ENCODE data around the gene PGBD5. TPM values are rescaled to one million over a fixed set of nuclear protein-coding genes. Genes with fewer than 3 reads are reported as not detected.

Gene PGBD5
- total RNA-seq, 2 experiments from 2014 or later, result not detected

DNA sequence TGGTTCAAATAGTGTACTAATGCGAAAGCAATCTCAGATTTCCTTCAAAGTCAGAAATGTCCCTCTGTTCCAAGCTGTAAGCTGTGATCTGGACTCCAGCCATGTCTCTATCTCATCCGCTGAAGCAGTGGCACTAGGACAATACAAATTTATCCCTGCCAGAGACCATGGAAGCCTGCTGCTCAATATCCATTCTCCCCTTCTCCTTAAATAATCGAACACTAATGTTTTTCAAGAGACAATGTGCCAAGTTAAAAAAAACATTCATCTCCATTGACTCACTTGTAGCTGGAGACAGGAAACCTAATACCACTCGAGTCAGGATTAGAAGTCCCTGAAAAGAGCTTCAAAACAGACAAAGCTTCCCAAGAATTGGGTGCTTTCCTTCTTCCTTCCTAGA lies 38.5 kb upstream of the PGBD5 start:
- Mint-ChIP-seq H3K4me1 (ENCODE audit: low read depth) (no peaks in the 10 kb centered on the region), H3K27me3 (peaks cover 17% of the 10 kb centered on the region), H3K27ac (no peak overlapping the region), H3K9me3 (no peaks in the 10 kb centered on the region), H3K4me3 (no peak overlapping the region), H3K36me3 (ENCODE audit: low read depth) (no peaks in the 10 kb centered on the region)
- ChIA-PET POLR2A (no interaction called here), CTCF (no interaction called here)
- intact Hi-C loops (cut with micrococcal nuclease), result no loop called here
- DNase-seq (no peak), ATAC-seq (no peak)
- TF ChIP-seq, protein P1, sequence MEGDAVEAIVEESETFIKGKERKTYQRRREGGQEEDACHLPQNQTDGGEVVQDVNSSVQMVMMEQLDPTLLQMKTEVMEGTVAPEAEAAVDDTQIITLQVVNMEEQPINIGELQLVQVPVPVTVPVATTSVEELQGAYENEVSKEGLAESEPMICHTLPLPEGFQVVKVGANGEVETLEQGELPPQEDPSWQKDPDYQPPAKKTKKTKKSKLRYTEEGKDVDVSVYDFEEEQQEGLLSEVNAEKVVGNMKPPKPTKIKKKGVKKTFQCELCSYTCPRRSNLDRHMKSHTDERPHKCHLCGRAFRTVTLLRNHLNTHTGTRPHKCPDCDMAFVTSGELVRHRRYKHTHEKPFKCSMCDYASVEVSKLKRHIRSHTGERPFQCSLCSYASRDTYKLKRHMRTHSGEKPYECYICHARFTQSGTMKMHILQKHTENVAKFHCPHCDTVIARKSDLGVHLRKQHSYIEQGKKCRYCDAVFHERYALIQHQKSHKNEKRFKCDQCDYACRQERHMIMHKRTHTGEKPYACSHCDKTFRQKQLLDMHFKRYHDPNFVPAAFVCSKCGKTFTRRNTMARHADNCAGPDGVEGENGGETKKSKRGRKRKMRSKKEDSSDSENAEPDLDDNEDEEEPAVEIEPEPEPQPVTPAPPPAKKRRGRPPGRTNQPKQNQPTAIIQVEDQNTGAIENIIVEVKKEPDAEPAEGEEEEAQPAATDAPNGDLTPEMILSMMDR (IDR thresholded peaks at IDR 0.05), result no peak

GRCh38 chr1:230463760-230464159 lies 37.6 kb upstream of the PGBD5 start:
- POLR2A ChIA-PET, result no interaction called here

DNA sequence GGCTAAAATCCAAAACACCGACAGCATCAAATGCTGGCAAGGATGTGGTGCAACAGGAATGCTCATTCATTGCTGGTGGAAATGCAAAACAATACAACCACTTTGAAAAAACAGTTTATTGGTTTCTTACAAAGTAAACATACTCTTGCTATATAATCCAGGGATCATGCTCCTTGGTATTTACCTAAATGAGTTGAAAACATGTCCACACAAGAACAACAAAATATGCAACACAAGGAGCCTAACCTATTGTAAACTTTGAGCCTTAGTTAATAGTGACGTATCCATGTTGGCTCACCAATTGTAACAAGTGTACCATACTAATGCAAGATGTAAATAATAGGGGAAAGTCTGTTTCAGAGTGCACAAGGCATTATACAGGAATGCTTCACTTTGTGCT lies 37.2 kb upstream of the PGBD5 start:
- no peak for DNase-seq
- H3K36me3 Mint-ChIP-seq (ENCODE audit: low read depth), result no peaks in the 10 kb centered on the region
- no peak overlapping the region for H3K4me3 Mint-ChIP-seq
- peaks cover 22% of the 10 kb centered on the region for H3K27me3 Mint-ChIP-seq
- intact Hi-C loops (cut with micrococcal nuclease), result no loop called here
- POLR2A ChIA-PET, result no interaction called here
- no peaks in the 10 kb centered on the region for H3K4me1 Mint-ChIP-seq (ENCODE audit: low read depth)
- CTCF ChIA-PET, result no interaction called here
- TF ChIP-seq, protein P1 (IDR thresholded peaks at IDR 0.05), result no peak
- H3K27ac Mint-ChIP-seq, result no peak overlapping the region
- ATAC-seq, result no peak
- no peaks in the 10 kb centered on the region for H3K9me3 Mint-ChIP-seq

More at GRCh38 chr1:230463760-230464159, 37.6 kb upstream of the PGBD5 start:
- intact Hi-C loops (cut with micrococcal nuclease), result no loop called here
- TF ChIP-seq, protein P1 (IDR thresholded peaks at IDR 0.05), result no peak
- Mint-ChIP-seq H3K4me3 (no peak overlapping the region), H3K4me1 (ENCODE audit: low read depth) (no peaks in the 10 kb centered on the region), H3K9me3 (no peaks in the 10 kb centered on the region), H3K27ac (no peak overlapping the region), H3K27me3 (peaks cover 22% of the 10 kb centered on the region), H3K36me3 (ENCODE audit: low read depth) (no peaks in the 10 kb centered on the region)
- ATAC-seq, result no peak
- no peak for DNase-seq
- CTCF ChIA-PET, result no interaction called here

DNA sequence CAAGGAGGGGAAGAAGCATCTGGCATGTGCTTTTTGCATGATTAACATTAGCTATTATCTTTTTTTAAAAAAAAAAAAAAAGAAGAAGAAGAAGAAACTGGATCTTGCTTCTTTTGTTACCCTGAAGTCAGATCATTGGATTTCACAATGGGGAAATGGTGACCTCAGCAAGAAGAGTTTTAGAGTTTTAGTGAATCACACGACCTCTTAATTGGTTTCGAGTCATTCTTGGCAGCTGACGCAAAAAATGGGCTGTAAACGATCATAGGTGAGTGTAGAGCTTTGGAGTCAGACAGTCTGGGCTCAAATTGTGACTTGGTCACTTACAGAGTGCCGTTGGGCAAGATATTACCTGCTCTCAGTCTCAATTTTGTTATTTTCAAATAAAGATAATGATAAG lies 33.3 kb upstream of the PGBD5 start:
- POLR2A ChIA-PET, result no interaction called here
- no peak overlapping the region for H3K4me3 Mint-ChIP-seq
- no peaks in the 10 kb centered on the region for H3K9me3 Mint-ChIP-seq
- no peak for DNase-seq
- intact Hi-C loops (cut with micrococcal nuclease), result no loop called here
- CTCF ChIA-PET, result no interaction called here
- H3K36me3 Mint-ChIP-seq (ENCODE audit: low read depth), result no peaks in the 10 kb centered on the region
- no peak overlapping the region for H3K27ac Mint-ChIP-seq
- H3K4me1 Mint-ChIP-seq (ENCODE audit: low read depth), result no peaks in the 10 kb centered on the region
- TF ChIP-seq, protein P1 (IDR thresholded peaks at IDR 0.05), result no peak
- no peak for ATAC-seq
- H3K27me3 Mint-ChIP-seq, result peaks cover 28% of the 10 kb centered on the region

GRCh38 chr1:230458509-230458908 lies 32.4 kb upstream of the PGBD5 start:
- POLR2A ChIA-PET, result no interaction called here

More at GRCh38 chr1:230458509-230458908, 32.4 kb upstream of the PGBD5 start:
- intact Hi-C loops (cut with micrococcal nuclease), result no loop called here
- Mint-ChIP-seq H3K27me3 (peaks cover 27% of the 10 kb centered on the region), H3K4me1 (ENCODE audit: low read depth) (no peaks in the 10 kb centered on the region), H3K27ac (no peak overlapping the region), H3K4me3 (no peak overlapping the region), H3K36me3 (ENCODE audit: low read depth) (no peaks in the 10 kb centered on the region), H3K9me3 (no peaks in the 10 kb centered on the region)
- CTCF ChIA-PET, result no interaction called here
- TF ChIP-seq, protein P1 (IDR thresholded peaks at IDR 0.05), result no peak
- no peak for ATAC-seq
- DNase-seq, result no peak
